Adrenal gland (tissue), 12 donors: ENCODE measurements around the gene CDKAL1. TPM values are rescaled to one million over a fixed set of nuclear protein-coding genes. Genes with fewer than 3 reads are reported as not detected.

Source experiments
- DNase-seq, 7 donors: peaks; one replicate each; pipeline ENCODE4 v3.0.0-alpha.2; 2019 to 2020
- H3K27ac ChIP-seq, 5 donors: fragments of 200-600 bp; sonication (generic) in 4 of 5; 1 replicate in 3 of 5; 2 replicates in 2 of 5; pipeline versions ENCODE4 v1.5.1 to v1.8.0; 2016 to 2020; ENCODE audit warnings: mild to moderate bottlenecking in 1 of 5
- H3K27me3 ChIP-seq: fragments of 200-600 bp; 2 replicates; pipeline ENCODE4 v1.8.0; 2021
- H3K36me3 ChIP-seq, 2 donors: fragments of 200-600 bp; replicated peaks in 1 of 2; 1 replicate in 1 of 2; 2 replicates in 1 of 2; pipeline versions ENCODE4 v1.5.1 to v1.8.0; 2018 to 2022
- H3K4me1 ChIP-seq, 2 donors: fragments of 200-600 bp; replicated peaks in 1 of 2; 1 replicate in 1 of 2; 2 replicates in 1 of 2; pipeline versions ENCODE4 v1.5.1 to v1.8.0; 2018 to 2021
- H3K4me3 ChIP-seq, 4 donors: fragments of 200-600 bp; sonication (generic) in 3 of 4; one replicate each; pipeline ENCODE4 v1.5.1; 2016 to 2018
- H3K9me3 ChIP-seq, 3 donors: fragments of 200-600 bp; sonication (generic) in 1 of 3; replicated peaks in 1 of 3; 1 replicate in 2 of 3; 2 replicates in 1 of 3; pipeline versions ENCODE4 v1.5.1 to v1.8.0; 2016 to 2021
- CTCF ChIP-seq, 6 experiments: fragments of 450-650 bp in 4 of 6; fragments of 200-600 bp in 2 of 6; sonication (generic) in 1 of 6; IDR thresholded peaks; 1 replicate in 5 of 6; 2 replicates in 1 of 6; pipeline versions ENCODE4 v1.5.1 to v1.8.0; 2016 to 2021; ENCODE audit warnings: antibody characterized with exemption in 6 of 6, mild to moderate bottlenecking in 2 of 6, moderate library complexity in 1 of 6
- POLR2A ChIP-seq, 2 donors: fragments of 450-650 bp; IDR thresholded peaks; one replicate each; pipeline ENCODE4 v1.6.1; 2017; ENCODE audit warnings: antibody characterized with exemption in 2 of 2, mild to moderate bottlenecking in 2 of 2, moderate library complexity in 1 of 2
- WGBS, 4 donors: extraction: QIAGEN DNeasy Blood & Tissue Kit in 2 of 4; methylation state at CpG; one replicate each; pipeline versions ENCODE4 v1.1.5 to v1.1.7; 2013 to 2017; 5-methylcytosine and 5-hydroxymethylcytosine counted together
- intact Hi-C, 2 donors: fragments of 100-400 bp; cut with DNase I; formaldehyde crosslinking; loops; one replicate each; pipeline versions ENCODE4 v1.14.1 to v1.15.0; 2022 to 2023
- polyA plus RNA-seq, 3 donors: library from polyadenylated mRNA; stranded (reverse); fragments of 200-250 nt in 2 of 3; fragments of 350-450 nt in 1 of 3; fragmentation: Illumina TruSeq in 1 of 3; extraction: RNeasy Lipid Tissue Mini Kit (QIAGEN cat#74804) in 1 of 3; gene quantifications; one replicate each; pipeline ENCODE4 v1.2.3, GENCODE V29; 2013 to 2014
- total RNA-seq, 9 donors: library from RNA; depleted of rRNA in 4 of 9; stranded (reverse); fragments of >200 nt in 4 of 9; fragments of 120-200 nt in 1 of 9; fragmentation: NEBNext Ultra II Directional in 1 of 9; extraction: Animal tissue kit (Norgen Biotek cat#: 25700) in 1 of 9; gene quantifications; one replicate each; pipeline versions ENCODE4 v1.1.0 to v1.2.4, GENCODE V29; 2013 to 2023
- donor health status: healthy with polysubstance abuse.
- donor health status: Bipolar disorder and iron deficiency.
- donor health status: DM: yes; HTN: yes; CAD: no.
- donor health status: DM: no; HTN: no; CAD: no.
- donor health status: DM: no; HTN: no; CAD: no.
- donor health status: DM: yes; HTN: yes; CAD: no.

The CDKAL1 gene
- total and polyA plus RNA-seq, 12 donors, result 3.9 to 21.1 (median 10.6) TPM

- H3K27me3 ChIP-seq, result no peaks in the 10 kb centered on the region
- no peak overlapping the region for H3K27ac ChIP-seq
- no peaks in the 10 kb centered on the region for H3K4me1 ChIP-seq
- TF ChIP-seq POLR2A (IDR thresholded peaks at IDR 0.05) (no peak), CTCF (IDR thresholded peaks at IDR 0.05) (no peak)
- intact Hi-C loops, result no loop called here
- H3K9me3 ChIP-seq, result no peaks in the 10 kb centered on the region
- H3K4me3 ChIP-seq, result no peak overlapping the region
- 85 to 96% (median 88%) methylated on average over 6 of the region's 6 CpGs for WGBS, 4 donors
- H3K36me3 ChIP-seq, result no peaks in the 10 kb centered on the region
- no peak for DNase-seq
Measured at GRCh38 chr6:21199262-21199661, 665.0 kb downstream of the CDKAL1 start.

GRCh38 chr6:21200134-21200870 is 666.0 kb downstream of the CDKAL1 start:
- H3K36me3 ChIP-seq, result no peaks in the 10 kb centered on the region
- intact Hi-C loops, result no loop called here
- H3K4me1 ChIP-seq, result no peaks in the 10 kb centered on the region
- TF ChIP-seq POLR2A (IDR thresholded peaks at IDR 0.05) (no peak), CTCF (IDR thresholded peaks at IDR 0.05) (no peak)
- H3K27ac ChIP-seq, result no peak overlapping the region
- no peak overlapping the region for H3K4me3 ChIP-seq
- no peaks in the 10 kb centered on the region for H3K27me3 ChIP-seq
- no peak for DNase-seq
- H3K9me3 ChIP-seq, result no peaks in the 10 kb centered on the region
- 69 to 83% (median 80%) methylated on average over 7 of the region's 7 CpGs for WGBS, 4 donors

- no peak for TF ChIP-seq POLR2A (IDR thresholded peaks at IDR 0.05)
- no peak for TF ChIP-seq CTCF (IDR thresholded peaks at IDR 0.05)
- no peak for DNase-seq
- intact Hi-C loops, result no loop called here
- no peak overlapping the region for H3K4me3 ChIP-seq
- no peaks in the 10 kb centered on the region for H3K4me1 ChIP-seq
- no peak overlapping the region for H3K27ac ChIP-seq
- no peaks in the 10 kb centered on the region for H3K9me3 ChIP-seq
- WGBS, 4 donors, result 79 to 94% (median 82%) methylated on average over 4 of the region's 4 CpGs
- no peaks in the 10 kb centered on the region for H3K27me3 ChIP-seq
- H3K36me3 ChIP-seq, result no peaks in the 10 kb centered on the region
Measured at GRCh38 chr6:21201187-21201586, 666.9 kb downstream of the CDKAL1 start.

GRCh38 chr6:21201637-21202350 is 667.5 kb downstream of the CDKAL1 start:
- no peak for DNase-seq
- H3K4me3 ChIP-seq, result no peak overlapping the region
- no peaks in the 10 kb centered on the region for H3K36me3 ChIP-seq
- no peak for TF ChIP-seq POLR2A (IDR thresholded peaks at IDR 0.05)
- no peak for TF ChIP-seq CTCF (IDR thresholded peaks at IDR 0.05)
- H3K4me1 ChIP-seq, result no peaks in the 10 kb centered on the region
- H3K27me3 ChIP-seq, result no peaks in the 10 kb centered on the region
- 80 to 91% (median 85%) methylated on average over 10 of the region's 10 CpGs for WGBS, 4 donors
- intact Hi-C loops, result no loop called here
- H3K27ac ChIP-seq, result no peak overlapping the region
- H3K9me3 ChIP-seq, result no peaks in the 10 kb centered on the region
